Choroid plexus epithelial cell (primary cell): Measurements from ENCODE around the gene LYPD6B.

Source experiments
- DNase-seq: peaks from one replicate; pipeline ENCODE4 v3.0.0-alpha.2; 2010; ENCODE audit warnings: low read depth
- H3K4me3 ChIP-seq: 2 replicates; pipeline ENCODE4 v1.5.1; 2011; ENCODE audit warnings: low read depth, mild to moderate bottlenecking, control low read depth, low read length, moderate library complexity
- TF ChIP-seq, protein P1 (sequence below): conservative IDR thresholded peaks from 2 replicates; pipeline ENCODE4 v1.5.1; 2011; ENCODE audit warnings: low read depth, mild to moderate bottlenecking, control low read depth, inconsistent platforms, low read length, moderate library complexity

Gene LYPD6B

GRCh38 chr2:149002378-149002890 lies 36.1 kb upstream of the LYPD6B start:
- no peak overlapping the region for H3K4me3 ChIP-seq
- DNase-seq, result no peak
- TF ChIP-seq, protein P1, sequence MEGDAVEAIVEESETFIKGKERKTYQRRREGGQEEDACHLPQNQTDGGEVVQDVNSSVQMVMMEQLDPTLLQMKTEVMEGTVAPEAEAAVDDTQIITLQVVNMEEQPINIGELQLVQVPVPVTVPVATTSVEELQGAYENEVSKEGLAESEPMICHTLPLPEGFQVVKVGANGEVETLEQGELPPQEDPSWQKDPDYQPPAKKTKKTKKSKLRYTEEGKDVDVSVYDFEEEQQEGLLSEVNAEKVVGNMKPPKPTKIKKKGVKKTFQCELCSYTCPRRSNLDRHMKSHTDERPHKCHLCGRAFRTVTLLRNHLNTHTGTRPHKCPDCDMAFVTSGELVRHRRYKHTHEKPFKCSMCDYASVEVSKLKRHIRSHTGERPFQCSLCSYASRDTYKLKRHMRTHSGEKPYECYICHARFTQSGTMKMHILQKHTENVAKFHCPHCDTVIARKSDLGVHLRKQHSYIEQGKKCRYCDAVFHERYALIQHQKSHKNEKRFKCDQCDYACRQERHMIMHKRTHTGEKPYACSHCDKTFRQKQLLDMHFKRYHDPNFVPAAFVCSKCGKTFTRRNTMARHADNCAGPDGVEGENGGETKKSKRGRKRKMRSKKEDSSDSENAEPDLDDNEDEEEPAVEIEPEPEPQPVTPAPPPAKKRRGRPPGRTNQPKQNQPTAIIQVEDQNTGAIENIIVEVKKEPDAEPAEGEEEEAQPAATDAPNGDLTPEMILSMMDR, result no peak

GRCh38 chr2:149002891-149003740 lies 35.4 kb upstream of the LYPD6B start:
- DNase-seq, result no peak
- TF ChIP-seq, protein P1, result no peak
- no peak overlapping the region for H3K4me3 ChIP-seq

- TF ChIP-seq, protein P1, result no peak
- no peak overlapping the region for H3K4me3 ChIP-seq
- DNase-seq, result peak; percentile 26
These were observed 33.7 kb upstream of the LYPD6B start for GRCh38 chr2:149004836-149005235.

DNA sequence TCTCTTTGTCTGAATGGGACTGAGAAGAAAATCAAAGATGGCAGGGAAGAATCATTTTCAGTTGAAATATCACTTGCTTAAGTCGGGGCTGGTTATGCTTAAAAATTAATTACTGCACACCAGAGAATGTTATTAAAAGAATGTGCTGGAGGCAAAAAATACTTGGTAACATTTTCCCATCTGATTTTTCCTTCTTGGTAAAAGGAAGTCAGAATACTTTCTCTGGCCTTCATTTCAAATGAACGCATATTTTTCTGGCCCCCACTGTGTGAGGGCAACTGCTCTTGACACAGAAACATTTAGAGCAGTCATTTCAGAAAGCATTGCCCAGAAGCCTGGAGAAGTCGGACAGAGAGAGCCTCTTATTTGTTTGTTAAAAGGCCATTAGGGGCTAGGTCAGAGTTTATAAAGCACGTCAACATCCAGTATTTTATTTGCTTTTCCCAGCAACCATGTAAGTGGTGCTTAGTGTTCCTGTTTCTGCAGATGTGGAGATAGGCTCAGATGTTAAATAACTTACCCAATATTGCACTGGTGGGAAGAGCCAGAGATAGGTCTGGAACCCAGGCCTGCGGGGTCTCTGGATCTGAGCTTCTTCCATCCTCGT lies 32.9 kb upstream of the LYPD6B start:
- H3K4me3 ChIP-seq, result no peak overlapping the region
- DNase-seq, result peak; percentile 26
- TF ChIP-seq, protein P1, result no peak

- no peak for DNase-seq
- H3K4me3 ChIP-seq, result no peak overlapping the region
- TF ChIP-seq, protein P1, result no peak
These were observed 31.5 kb upstream of the LYPD6B start for GRCh38 chr2:149006883-149007543.

DNA sequence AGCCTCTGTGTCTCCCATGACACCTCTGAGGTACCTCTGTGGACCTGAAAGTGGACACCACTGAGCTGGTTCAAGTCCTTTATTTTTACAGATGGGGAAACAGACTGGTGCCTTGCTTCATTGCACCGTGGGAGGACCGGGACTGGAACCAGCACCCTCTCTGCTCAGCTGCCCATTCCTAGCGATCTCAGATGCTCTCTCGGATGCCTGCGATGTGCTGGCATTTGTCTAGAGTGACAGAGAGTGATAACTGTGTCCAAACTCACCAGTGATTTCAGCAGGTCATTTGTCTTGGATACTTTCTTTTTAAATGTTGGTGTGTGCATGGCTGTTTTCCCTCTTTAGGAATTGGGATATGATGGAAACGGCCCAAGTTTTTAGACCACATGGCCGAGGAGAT lies 30.1 kb upstream of the LYPD6B start:
- H3K4me3 ChIP-seq, result no peak overlapping the region
- TF ChIP-seq, protein P1, result no peak
- DNase-seq, result no peak
